Measurements from ENCODE around the gene TGFBI.

Gene TGFBI

DNA sequence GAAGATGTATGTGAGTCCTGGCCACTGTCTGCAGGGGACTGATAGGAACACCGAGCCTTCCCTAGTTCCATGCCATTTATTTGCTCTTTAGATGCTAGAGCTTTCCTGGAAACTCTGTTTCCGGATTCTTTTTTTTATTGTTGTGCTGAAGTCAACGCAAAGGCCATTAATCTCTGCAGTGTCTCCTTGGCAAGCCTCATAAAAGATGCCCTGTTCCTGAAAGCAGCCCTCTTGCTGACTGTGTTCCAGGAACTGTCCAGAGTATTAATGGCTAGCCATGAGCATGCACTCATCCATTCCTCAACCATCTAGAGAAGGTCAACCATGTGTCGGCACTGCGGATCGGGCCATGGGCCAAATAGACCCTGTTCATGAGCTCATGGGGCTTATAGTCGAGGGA is 61.0 kb downstream of the TGFBI start:
- no peak for DNase-seq (ENCODE audit: low read depth)

DNA sequence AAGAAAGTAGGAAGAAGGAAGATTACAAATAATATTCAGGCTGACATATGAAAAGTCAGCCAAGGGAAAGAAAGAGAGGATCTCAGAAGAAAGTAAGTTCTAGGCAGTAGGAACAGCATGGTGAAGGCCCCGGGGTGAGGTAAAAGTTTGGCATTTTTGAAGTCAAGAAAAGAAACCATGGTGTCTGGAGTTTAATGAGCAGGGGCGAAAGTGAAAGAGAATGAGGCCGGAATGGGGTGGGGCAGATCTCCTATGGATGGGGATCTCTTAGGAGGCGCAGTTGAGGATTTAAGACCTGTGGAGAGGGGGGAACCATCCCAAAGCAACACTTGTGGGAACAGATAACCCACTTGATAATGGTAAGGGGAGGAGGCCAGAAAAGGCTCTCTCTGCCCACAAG is 61.5 kb downstream of the TGFBI start:
- no peak for DNase-seq (ENCODE audit: low read depth)

DNA sequence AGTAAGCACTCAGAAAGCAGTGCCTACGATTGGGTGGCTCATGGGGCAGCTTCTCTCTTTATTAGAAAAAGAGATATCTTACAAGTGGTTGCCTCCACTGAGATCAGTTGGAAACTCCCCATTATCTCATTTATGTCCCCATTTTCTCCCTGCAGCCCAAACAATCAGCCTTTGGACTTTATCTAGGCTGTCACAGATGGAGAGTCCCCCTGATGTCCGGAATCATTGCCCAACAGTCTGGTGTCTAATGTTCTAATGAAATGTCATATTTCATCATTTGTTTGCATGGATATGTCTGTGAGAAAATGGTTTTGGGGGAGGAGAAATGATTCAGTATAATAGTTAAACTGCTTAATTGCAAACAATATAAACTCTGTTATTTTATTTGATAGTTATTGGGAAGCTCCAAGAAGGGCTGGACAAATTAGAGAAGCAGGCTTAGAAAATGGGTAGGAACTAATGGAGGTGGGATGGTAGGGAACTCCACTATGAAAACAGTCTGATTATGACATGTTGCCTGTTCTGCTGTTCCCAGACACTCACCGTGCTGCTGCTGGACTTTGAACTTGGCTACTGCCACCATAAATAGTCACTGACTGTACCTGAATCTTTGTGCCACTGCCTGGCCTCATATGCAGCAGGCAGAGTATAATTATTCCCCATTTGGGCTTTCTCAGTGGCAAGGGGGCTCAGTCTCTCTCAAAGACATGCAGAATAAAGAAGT is 65.6 kb downstream of the TGFBI start:
- DNase-seq (ENCODE audit: low read depth): no peak

DNA sequence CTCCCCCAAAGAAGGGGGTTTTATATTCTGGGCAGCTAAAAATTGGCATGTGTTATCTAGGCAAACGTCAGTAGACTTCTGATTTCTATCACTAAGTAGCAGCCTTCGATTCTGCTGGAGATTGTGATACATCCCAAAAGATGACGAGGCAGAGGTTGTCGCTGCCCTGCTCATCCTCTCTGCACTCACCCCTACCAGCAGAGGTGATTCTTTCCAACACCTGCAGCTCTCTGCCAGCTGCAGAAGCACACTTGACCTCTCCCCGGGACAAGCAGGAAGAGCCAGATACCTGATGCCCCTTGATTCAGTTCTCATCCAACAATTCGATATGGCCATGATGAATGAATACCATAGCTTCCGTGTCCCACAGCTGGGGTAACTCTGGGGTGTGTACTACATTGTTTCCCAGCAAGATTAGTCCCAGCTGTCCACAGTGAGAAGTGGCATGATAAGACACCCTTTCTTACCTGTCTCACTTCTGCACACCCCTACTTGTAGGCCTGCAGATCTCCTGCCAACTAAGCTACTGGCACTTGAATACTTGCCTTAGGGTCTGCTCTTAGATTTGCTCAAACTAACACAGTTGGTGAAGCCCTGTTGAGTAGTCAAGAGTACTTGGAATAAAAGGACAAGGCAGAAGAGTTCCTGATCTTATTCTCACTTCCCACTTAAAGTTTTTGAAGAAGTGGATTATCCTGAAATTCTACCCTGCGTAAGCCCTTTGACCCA is 66.3 kb downstream of the TGFBI start:
- DNase-seq (ENCODE audit: low read depth): no peak

DNA sequence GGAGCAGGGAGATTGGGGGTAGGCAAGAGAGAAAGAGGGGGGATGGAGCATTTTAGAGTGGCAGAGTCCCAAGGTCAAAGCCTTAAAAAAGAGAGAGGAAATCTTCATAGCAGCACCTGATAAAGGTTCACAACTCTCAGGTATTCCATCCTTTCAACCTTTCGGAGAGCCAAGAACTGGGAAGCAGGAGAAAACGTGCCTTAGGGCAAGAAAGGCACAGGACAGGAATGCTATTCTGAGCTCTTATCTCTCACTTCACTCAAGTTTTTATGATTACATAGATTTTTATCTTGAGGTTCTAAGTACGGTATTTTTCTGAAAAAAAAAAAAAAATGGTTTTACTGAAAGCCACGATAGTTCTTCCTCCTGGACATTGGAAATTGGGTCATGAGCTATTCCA is 69.4 kb downstream of the TGFBI start:
- no peak for DNase-seq (ENCODE audit: low read depth)

DNA sequence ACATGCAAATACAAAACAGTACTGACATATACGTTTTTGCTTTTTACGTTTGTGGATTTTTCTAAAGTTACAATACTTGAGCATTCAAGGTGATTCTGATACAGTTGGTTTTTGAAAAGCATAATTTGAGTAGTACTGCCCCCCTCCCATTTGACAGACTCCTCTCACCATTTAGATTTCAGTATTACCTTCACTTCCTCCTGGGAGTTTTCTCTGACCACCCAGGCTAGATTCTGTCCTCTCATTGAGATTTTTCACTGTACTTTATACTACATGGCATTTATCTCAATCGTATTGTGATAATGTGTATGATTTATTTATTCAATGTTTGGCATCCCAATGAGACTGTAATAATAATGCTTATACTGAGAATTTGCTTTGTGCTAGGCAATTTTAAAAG is 71.1 kb downstream of the TGFBI start:
- no peak for DNase-seq (ENCODE audit: low read depth)

DNA sequence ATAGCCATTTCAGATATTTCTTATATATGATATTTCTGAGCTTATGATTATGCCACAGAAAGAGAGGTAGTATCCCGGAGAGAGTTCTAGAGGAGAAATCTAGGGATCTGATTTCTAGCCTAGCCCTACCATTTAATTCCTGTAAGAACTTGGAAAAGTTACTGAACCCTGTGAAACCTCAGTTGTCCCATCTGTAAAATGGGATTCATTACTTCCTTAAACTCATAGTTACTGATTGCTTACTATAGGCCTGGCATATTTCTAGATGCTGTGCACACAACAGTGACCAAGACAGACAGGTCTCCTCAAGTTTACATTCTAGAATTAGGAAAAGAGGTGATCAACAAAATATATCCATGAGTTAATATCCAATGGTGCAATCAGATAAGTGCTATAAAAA is 73.1 kb downstream of the TGFBI start:
- DNase-seq (ENCODE audit: low read depth): no peak

DNA sequence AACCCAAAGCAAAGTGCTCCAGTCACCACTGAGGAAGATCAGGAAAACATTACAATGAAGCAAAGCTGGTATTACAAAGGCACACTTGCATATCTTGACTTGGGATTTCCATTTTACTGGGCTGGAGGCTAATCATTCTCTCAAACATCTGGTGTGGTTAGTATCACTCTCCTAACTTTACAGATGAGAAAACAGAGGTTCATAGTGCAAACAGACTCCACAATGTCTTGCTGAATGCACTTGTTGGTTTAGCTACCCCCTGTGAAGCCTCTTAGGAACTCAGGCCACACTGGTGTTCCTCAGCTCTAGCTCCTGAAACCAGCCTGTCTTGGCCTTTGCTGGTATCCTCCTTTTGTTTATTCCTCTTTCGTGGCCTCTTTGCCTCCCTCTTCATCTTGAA is 74.3 kb downstream of the TGFBI start:
- DNase-seq (ENCODE audit: low read depth): no peak

DNA sequence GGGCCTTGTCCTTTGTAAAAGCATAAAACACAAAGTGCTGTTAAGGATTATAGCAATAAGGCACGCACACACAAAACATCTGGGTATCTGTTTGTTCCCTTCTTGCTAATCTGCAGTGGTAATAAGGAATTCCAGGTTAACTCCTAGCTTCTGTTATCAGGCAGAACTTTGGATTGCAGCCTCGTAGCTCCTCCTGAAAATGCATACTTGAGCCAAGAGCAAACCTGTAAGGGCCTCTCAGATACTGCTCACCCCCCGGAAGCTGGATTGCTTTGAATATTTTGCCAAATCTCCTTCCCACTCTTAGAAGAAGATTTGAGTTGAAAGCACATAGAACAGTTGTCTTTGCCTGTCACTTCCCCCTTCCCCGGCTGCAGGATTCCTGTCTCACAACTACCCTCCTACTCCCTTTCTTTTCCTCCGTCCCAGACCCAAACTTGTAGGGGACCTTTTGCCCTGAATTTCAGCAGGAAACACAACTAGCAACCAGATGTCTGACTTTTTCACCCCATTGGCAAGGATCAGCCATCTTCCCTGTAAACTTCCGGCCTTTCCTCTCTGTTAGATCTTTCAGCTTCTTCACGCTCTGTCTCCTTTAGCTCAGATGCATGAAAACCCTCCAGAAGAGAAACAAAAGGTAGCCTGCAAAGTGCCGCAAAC is 75.6 kb downstream of the TGFBI start:
- DNase-seq (ENCODE audit: low read depth): no peak

DNA sequence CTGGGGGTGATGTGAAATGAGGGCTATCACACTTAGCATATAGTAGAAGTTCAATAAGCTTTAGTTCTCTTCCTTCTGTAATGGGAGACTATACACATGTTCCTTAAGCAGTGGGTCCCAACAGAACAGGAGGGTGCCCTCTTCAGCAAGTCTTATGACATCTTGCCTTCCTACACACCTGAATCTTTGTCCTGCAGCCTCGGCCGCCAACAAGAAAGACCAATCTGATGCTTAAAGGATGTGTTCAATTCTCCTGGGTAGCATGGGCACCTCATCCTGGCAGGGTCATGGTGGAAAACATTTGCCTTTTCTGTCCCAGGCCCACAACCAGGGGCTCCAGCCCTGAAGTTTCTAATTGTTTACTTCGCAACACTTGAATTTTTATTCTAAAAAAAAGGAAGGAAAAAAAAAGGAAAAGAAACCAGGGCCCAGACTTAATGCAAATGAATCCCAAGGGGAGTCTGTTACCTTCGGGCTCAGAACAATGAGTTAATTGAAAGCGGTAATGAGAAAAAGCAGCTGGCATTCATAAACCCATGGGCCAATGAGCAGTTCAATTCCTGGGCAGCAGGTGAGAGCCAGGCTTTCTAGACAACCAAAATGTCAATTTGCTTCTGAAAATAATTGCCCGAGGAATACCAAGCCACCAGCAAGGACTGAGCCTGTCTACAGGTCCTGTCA is 77.7 kb downstream of the TGFBI start:
- no peak for DNase-seq (ENCODE audit: low read depth)

DNA sequence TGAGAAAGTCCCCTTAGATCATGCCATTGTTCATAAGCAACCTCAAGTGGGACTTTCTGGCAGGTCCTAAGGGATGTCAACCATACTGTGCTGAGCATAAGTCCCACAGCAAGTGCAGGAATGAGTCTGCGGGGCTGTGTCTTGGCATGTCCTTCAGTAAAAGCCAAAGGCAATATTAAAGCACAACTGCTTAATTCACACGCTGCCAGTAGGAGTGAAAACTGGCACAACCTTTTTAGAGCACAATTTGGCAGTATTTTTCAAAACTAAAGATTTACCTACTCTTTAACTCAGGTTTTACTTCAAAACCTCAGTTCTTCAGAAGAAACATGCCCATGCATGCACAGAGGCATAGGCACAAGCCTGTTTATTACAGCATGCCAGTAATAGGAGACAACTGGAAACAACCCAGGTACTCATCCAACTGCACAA is 79.4 kb downstream of the TGFBI start:
- DNase-seq (ENCODE audit: low read depth): no peak

DNA sequence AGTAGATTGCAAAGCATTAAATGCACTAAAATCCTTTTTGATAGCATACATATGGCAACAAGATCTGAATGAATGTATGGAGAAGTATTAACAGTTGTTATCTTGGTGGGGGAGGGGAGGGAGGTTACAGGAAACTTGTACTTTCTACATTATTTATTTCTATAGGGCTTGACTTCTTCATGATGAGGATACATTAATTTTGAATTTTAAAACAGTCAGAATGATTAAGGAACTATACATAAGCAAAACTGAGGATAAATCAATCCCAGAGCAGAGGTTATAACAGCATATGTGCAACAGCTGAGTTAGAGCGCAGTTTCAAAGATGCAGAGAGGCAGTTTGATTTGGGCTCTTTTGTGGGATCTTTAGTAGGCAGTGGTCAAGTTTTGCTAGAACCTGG is 80.0 kb downstream of the TGFBI start:
- DNase-seq (ENCODE audit: low read depth): no peak

DNA sequence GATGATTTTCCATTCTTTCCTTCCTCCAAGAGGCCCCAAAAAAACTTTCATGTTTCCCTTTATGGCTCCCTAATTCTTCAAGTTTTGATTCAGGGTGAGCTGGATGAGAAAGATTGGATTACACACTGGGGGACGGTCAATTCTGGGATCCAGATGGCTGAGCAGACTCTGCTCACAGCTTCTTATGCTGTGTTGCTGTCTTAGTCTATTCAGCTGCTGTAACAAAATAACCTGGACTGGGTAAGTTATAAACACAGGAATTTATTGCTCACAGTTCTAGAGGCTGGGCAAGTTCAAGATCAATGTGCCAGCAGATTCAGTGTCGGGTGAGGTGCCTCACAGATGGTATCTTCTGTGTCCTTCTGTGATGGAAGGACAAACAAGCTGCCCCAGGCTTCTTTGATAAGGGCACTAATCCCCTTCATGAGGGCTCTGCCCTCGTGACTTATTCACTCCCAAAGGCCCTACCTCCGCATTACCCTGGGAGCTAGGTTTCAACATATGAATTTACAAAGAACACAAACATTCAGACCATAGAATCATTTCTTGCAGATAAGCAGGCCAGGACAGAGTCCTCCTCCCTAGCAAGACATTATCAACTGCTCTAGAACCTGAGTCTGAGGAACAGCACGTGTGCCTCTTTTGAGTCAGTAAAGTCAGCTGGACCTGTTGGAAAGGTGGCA is 80.8 kb downstream of the TGFBI start:
- no peak for DNase-seq (ENCODE audit: low read depth)
